CD4-positive, alpha-beta memory T cell (primary cell): Measurements from ENCODE around the gene FCGR1A. TPM values are rescaled to one million over a fixed set of nuclear protein-coding genes. Genes with fewer than 3 reads are reported as not detected.
"Not testable (repeated sequence)": the region's sequence is repeated elsewhere in the genome, so short reads cannot be mapped to it uniquely, and the experiment has no call there.

ENCODE experiments used
- CTCF ChIA-PET: fragments of 350-600 bp; sonication (Branson Sonifier 250); formaldehyde crosslinking; loops from one replicate; lab custom pipeline; 2021; ENCODE audit warnings: inconsistent platforms; ENCODE audit not compliant: partially characterized antibody; lab: Charles Lee
- POLR2A ChIA-PET: fragments of 350-600 bp; sonication (Branson Sonifier 250); formaldehyde crosslinking; loops from one replicate; lab custom pipeline; 2021; ENCODE audit not compliant: partially characterized antibody; lab: Charles Lee
- DNase-seq, 5 donors: peaks; one replicate each; pipeline versions ENCODE4 v3.0.0 to v3.0.0-alpha.2; 2020 to 2022; ENCODE audit warnings: mixed read lengths in 1 of 5
- H3K27ac ChIP-seq: one replicate; pipeline ENCODE4 v1.7.0; 2013; ENCODE audit warnings: low read depth, low read length
- H3K27me3 ChIP-seq: 2 replicates; pipeline ENCODE4 v1.7.0; 2013; ENCODE audit warnings: mild to moderate bottlenecking, low read length, moderate library complexity; ENCODE audit not compliant: insufficient read depth
- H3K36me3 ChIP-seq: 2 replicates; pipeline ENCODE4 v1.7.0; 2013; ENCODE audit warnings: mild to moderate bottlenecking, low read length, moderate library complexity; ENCODE audit not compliant: insufficient read depth
- H3K4me1 ChIP-seq: 2 replicates; pipeline ENCODE4 v1.7.0; 2013; ENCODE audit warnings: mild to moderate bottlenecking, low read length, moderate library complexity; ENCODE audit not compliant: insufficient read depth
- H3K4me3 ChIP-seq, 2 donors: one replicate each; pipeline ENCODE4 v1.7.0; 2013; ENCODE audit warnings: low read length in 2 of 2, mild to moderate bottlenecking in 1 of 2
- H3K9me3 ChIP-seq, 2 donors: one replicate each; pipeline ENCODE4 v1.7.0; 2013; ENCODE audit warnings: low read length in 2 of 2, control low read depth in 1 of 2; ENCODE audit not compliant: control insufficient read depth in 1 of 2
- H3K27ac Mint-ChIP-seq, 7 donors: one replicate each; pipeline ENCODE4 v1.8.0; 2020 to 2021; ENCODE audit warnings: mixed read lengths in 7 of 7, mild to moderate bottlenecking in 6 of 7, inconsistent platforms in 3 of 7, moderate library complexity in 3 of 7
- H3K27me3 Mint-ChIP-seq, 2 donors: one replicate each; pipeline ENCODE4 v1.8.0; 2020 to 2021; ENCODE audit warnings: mixed read lengths in 2 of 2
- H3K36me3 Mint-ChIP-seq, 2 donors: one replicate each; pipeline ENCODE4 v1.8.0; 2020 to 2021; ENCODE audit warnings: mixed read lengths in 2 of 2, inconsistent platforms in 1 of 2, mild to moderate bottlenecking in 1 of 2
- H3K4me1 Mint-ChIP-seq, 4 donors: one replicate each; pipeline ENCODE4 v1.8.0; 2020 to 2021; ENCODE audit warnings: mixed read lengths in 4 of 4, mild to moderate bottlenecking in 1 of 4
- H3K4me3 Mint-ChIP-seq, 8 donors: one replicate each; pipeline ENCODE4 v1.8.0; 2020 to 2021; ENCODE audit warnings: mixed read lengths in 8 of 8, mild to moderate bottlenecking in 7 of 8, moderate library complexity in 6 of 8, inconsistent platforms in 3 of 8
- H3K9me3 Mint-ChIP-seq, 8 donors: one replicate each; pipeline ENCODE4 v1.8.0; 2020 to 2021; ENCODE audit warnings: mixed read lengths in 8 of 8, mild to moderate bottlenecking in 5 of 8, inconsistent platforms in 3 of 8, moderate library complexity in 1 of 8
- intact Hi-C: fragments of 100-400 bp; cut with micrococcal nuclease; formaldehyde crosslinking; loops from one replicate; pipeline ENCODE4 v1.15.1; 2023
- polyA plus RNA-seq, 2 donors: library from polyadenylated mRNA; unstranded; fragments of 300-500 nt; fragmentation: Illumina TruSeq; gene quantifications; one replicate each; pipeline ENCODE4 v1.2.3, GENCODE V29; 2021
- total RNA-seq, 2 experiments: library from RNA; stranded (reverse); gene quantifications; one replicate each; pipeline ENCODE4 v1.2.3, GENCODE V29; 2021

FCGR1A gene
- total and polyA plus RNA-seq, 4 experiments from 2014 or later, result 0.53 TPM; not detected in 3

DNA sequence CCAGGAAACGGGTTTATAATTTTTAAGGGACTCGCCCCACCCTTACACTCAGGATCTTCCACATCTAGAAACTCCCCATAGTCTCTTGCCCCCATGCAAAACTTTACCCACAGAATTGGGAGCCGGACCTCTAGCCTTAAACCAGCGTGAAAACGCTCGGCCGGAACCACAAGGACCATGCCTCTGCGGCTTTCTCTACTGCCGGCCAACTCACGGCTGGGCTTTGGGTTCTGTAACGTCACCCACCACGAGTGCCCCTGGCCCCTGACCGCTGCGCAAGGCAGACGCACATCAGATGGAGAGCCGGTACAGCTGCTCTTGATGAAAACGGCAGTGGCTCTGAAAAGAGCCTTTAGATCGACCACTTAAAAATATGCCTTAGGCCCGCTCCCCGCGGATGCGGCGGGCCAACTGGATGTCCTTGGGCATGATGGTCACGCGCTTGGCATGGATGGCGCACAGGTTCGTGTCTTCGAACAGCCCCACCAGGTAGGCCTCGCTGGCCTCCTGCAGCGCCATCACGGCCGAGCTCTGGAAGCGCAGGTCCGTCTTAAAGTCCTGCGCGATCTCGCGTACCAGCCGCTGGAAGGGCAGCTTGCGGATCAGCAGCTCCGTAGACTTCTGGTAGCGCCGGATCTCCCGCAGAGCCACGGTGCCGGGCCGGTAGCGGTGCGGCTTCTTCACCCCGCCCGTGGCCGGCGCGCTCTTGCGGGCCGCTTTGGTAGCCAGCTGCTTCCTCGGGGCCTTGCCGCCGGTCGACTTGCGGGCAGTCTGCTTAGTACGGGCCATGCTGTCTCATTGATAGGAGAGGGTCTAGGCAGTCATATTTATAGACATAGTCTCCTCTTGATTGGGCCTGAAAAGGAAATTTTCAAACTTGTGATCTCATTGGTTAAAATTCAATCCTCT, 30.7 kb downstream of the FCGR1A start:
- Mint-ChIP-seq H3K27ac (peak overlapping the region; percentile 79 to 99 (median 98)), H3K4me1 (peaks cover 6 to 21% (median 10%) of the 10 kb centered on the region in 4 donors), H3K4me3 (peak overlapping the region; percentile 95 to 99 (median 97))
- H3K9me3 ChIP-seq, H3K36me3 ChIP-seq, H3K27me3 ChIP-seq, H3K36me3 Mint-ChIP-seq, H3K27me3 Mint-ChIP-seq, H3K9me3 Mint-ChIP-seq, H3K4me1 ChIP-seq, intact Hi-C loops, CTCF ChIA-PET: not testable (repeated sequence)
- POLR2A ChIA-PET, result interaction anchor here (1.5 to 3.8 kb wide), 2 partner anchors 30 to 74 kb away, joined by 5 to 53 read pairs; a partner anchor contains a TSS
- Histone ChIP-seq H3K4me3 (peak overlapping the region in 1 of 2 donors; percentile 51), H3K27ac (peak overlapping the region; percentile 67)
- DNase-seq, result peak; percentile 73 to 84 (median 83)

DNA sequence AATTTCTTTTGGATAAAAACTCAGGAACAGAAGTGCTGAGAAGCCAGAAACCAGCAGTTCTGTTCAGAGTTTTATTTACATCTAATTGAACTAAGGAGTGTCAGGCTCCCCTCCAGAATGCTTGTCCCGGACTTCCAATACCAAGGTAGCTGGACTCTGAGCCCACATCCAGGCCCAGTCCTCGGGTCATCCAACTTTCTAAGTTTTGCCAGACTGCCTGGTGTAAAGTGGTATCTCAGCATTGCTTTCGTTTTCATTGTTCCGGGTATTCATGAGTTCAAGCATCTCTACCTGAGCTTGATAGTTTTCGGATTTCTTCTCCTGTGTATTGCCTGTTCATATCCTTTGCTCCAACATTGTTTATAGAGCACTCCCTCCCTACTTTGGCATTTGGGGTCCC, 37.9 kb downstream of the FCGR1A start:
- H3K4me3 Mint-ChIP-seq, intact Hi-C loops, H3K27me3 ChIP-seq, H3K4me1 Mint-ChIP-seq, POLR2A ChIA-PET, H3K9me3 ChIP-seq, H3K4me1 ChIP-seq, H3K36me3 Mint-ChIP-seq, H3K27me3 Mint-ChIP-seq, H3K9me3 Mint-ChIP-seq, H3K36me3 ChIP-seq, DNase-seq, H3K27ac ChIP-seq, H3K4me3 ChIP-seq, H3K27ac Mint-ChIP-seq, CTCF ChIA-PET: not testable (repeated sequence)

DNA sequence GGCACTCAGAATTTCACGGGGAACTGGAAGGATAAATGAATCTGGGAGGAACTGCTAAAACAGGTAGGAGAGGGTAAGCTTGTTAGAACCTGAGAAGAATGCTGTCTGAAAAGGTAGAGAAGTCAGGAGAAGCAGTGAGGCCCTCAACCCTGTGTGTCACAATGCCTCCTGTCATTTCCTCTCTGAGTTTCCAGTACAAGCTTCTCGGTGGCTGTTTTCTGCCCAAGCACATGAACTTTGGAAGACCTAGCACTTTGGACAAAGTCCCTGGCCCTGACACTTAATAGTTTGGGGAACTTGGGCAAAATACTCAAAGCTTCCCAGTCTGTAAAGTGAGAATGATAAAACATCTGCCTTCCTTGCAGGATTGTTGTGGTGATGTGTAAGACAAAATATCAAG, 44.1 kb downstream of the FCGR1A start:
- H3K27ac Mint-ChIP-seq, H3K27me3 ChIP-seq, H3K36me3 Mint-ChIP-seq, H3K4me1 ChIP-seq, intact Hi-C loops, CTCF ChIA-PET, H3K27me3 Mint-ChIP-seq, POLR2A ChIA-PET, H3K4me3 ChIP-seq, H3K4me1 Mint-ChIP-seq, H3K36me3 ChIP-seq, H3K27ac ChIP-seq, H3K4me3 Mint-ChIP-seq, DNase-seq, H3K9me3 Mint-ChIP-seq, H3K9me3 ChIP-seq: not testable (repeated sequence)

DNA sequence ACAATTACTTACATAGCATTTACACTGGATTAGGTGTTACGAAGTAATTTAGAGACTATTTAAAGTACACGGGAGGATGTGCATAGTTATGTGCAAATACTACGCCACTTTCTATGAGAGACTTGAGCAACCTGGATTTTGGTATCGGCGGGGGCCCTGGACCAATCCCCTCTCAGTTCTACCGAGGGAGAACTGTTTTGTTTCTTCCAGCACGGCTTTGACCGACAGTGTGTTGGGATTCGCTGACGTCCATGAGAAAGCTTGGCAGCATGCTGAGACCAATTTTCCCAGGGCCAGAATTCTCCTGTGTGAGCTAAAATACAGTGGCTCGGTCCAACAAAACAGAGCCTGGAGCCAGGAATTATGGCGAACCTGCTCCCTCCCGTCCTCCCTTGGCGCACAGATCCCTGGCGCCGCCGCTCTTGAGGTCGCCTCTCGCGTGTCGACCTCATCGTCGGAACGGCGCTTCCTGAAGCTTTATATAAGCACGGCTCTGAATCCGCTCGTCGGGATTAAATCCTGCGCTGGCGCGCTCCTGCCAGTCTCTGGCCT, 49.3 kb downstream of the FCGR1A start:
- H3K36me3 ChIP-seq, H3K27ac ChIP-seq, H3K27me3 ChIP-seq, H3K4me1 Mint-ChIP-seq, H3K27me3 Mint-ChIP-seq, POLR2A ChIA-PET, intact Hi-C loops, H3K27ac Mint-ChIP-seq, H3K4me3 Mint-ChIP-seq, DNase-seq, H3K9me3 ChIP-seq, H3K4me3 ChIP-seq, H3K9me3 Mint-ChIP-seq, H3K4me1 ChIP-seq, H3K36me3 Mint-ChIP-seq, CTCF ChIA-PET: not testable (repeated sequence)

DNA sequence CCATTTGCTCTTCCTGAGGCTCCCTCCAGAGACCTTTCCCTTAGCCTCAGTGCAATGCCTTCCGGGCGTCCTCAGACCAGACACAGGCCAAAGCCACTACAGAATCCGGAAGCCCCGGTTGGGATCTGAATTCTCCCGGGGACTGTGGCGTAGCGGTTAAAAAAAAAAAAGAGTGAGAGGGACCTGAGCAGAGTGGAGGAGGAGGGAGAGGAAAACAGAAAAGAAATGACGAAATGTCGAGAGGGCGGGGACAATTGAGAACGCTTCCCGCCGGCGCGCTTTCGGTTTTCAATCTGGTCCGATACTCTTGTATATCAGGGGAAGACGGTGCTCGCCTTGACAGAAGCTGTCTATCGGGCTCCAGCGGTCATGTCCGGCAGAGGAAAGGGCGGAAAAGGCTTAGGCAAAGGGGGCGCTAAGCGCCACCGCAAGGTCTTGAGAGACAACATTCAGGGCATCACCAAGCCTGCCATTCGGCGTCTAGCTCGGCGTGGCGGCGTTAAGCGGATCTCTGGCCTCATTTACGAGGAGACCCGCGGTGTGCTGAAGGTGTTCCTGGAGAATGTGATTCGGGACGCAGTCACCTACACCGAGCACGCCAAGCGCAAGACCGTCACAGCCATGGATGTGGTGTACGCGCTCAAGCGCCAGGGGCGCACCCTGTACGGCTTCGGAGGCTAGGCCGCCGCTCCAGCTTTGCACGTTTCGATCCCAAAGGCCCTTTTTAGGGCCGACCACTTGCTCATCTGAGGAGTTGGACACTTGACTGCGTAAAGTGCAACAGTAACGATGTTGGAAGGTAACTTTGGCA, 50.0 kb downstream of the FCGR1A start:
- H3K9me3 Mint-ChIP-seq, H3K36me3 Mint-ChIP-seq, H3K4me1 ChIP-seq, POLR2A ChIA-PET, H3K9me3 ChIP-seq, H3K27me3 Mint-ChIP-seq, H3K4me3 ChIP-seq, H3K36me3 ChIP-seq, intact Hi-C loops, CTCF ChIA-PET, DNase-seq, H3K27me3 ChIP-seq, H3K27ac ChIP-seq, H3K27ac Mint-ChIP-seq, H3K4me1 Mint-ChIP-seq, H3K4me3 Mint-ChIP-seq: not testable (repeated sequence)

DNA sequence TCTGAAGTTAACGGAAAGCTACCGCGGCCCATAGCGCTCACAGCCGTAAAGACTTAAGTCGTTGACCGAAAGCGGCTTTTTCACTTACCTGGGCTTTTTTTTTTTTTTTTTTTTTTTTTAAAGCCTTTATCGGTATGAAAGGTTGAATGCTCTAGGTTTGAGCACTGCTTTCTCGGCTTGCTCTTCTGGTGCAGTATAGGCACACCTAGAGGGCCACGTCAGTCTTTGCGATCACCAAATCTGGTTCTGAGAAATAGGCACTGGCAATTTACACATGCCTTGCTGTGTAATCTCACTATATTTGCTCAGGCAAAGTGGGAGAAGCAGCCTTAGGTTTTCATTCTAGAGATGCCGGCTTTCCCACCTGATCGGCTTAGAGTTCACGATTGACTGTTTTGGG, 50.6 kb downstream of the FCGR1A start:
- H3K36me3 Mint-ChIP-seq, H3K36me3 ChIP-seq, H3K9me3 Mint-ChIP-seq, POLR2A ChIA-PET, H3K4me1 ChIP-seq, H3K9me3 ChIP-seq, DNase-seq, H3K27ac Mint-ChIP-seq, H3K4me1 Mint-ChIP-seq, H3K4me3 Mint-ChIP-seq, intact Hi-C loops, H3K4me3 ChIP-seq, H3K27me3 Mint-ChIP-seq, H3K27ac ChIP-seq, H3K27me3 ChIP-seq, CTCF ChIA-PET: not testable (repeated sequence)

DNA sequence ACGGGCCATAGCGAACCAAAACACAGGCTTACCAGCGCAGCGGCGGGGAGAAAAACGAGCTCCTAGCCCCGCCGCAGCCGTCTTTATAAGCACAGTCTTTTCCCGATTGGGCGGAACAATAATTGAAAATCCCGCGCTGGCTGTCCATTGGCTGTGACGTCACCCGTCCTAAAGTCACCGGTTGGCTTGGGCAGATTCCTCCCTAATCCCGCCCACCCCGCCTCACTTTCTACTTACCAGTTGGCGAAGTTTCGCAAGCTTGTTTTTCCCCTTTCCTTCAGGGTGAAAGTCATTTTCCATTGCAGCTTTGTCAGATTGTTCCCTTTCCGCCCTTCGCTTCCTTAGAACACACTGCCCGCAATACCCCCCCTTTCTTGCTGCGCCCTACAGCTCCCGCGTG, 58.7 kb downstream of the FCGR1A start:
- H3K4me1 Mint-ChIP-seq, result peaks cover 19 to 27% (median 21%) of the 10 kb centered on the region in 4 donors
- H3K9me3 Mint-ChIP-seq, intact Hi-C loops, H3K36me3 ChIP-seq, POLR2A ChIA-PET, H3K4me3 Mint-ChIP-seq, H3K27me3 Mint-ChIP-seq, DNase-seq, H3K9me3 ChIP-seq, H3K27ac ChIP-seq, H3K27me3 ChIP-seq, H3K4me3 ChIP-seq, CTCF ChIA-PET, H3K27ac Mint-ChIP-seq: not testable (repeated sequence)
- peaks cover 0 to 18% of the 10 kb centered on the region in 2 donors for H3K36me3 Mint-ChIP-seq
- peaks cover 18% of the 10 kb centered on the region for H3K4me1 ChIP-seq
